DMS114 treated with DMSO at 0.1 percent for 48 hours (cell line): ENCODE measurements around the gene METTL8.

Experiments used
- DNase-seq: peaks from one replicate; lab custom pipeline; 2025; ENCODE audit not compliant: unreplicated experiment; lab: John Stamatoyannopoulos, UW

Gene METTL8, protein sequence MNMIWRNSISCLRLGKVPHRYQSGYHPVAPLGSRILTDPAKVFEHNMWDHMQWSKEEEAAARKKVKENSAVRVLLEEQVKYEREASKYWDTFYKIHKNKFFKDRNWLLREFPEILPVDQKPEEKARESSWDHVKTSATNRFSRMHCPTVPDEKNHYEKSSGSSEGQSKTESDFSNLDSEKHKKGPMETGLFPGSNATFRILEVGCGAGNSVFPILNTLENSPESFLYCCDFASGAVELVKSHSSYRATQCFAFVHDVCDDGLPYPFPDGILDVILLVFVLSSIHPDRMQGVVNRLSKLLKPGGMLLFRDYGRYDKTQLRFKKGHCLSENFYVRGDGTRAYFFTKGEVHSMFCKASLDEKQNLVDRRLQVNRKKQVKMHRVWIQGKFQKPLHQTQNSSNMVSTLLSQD

GRCh38 chr2:171433763-171434012 is at the start of gene METTL8:
Gene METTL8, minus strand, starts transcription at chr2:171433990. Its CDS starts 41,805 bp downstream, at chr2:171392185.
- DNase-seq, result no peak

GRCh38 chr2:171482877-171483276 is 49.1 kb upstream of the METTL8 start:
- no peak for DNase-seq

GRCh38 chr2:171482308-171482707 is 48.5 kb upstream of the METTL8 start:
- no peak for DNase-seq

DNA sequence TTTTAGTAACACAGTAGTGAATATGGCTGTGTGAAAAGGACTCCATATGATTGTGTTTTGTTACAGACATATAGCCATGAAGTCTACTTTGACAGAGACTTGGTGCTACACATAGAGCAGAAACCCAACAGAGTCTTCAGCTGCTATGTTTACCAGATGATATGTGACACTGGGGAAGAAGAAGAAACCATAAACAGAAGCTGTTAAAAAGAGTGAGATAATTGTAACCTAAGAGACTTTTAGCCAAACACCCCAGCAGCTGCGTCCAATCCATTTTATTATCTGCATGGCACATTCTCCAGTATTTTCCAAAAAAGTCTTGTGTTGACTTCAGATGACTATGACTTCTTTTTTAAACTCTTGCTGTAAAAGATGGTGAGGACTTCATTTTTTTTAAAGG is 47.1 kb upstream of the METTL8 start:
- no peak for DNase-seq

GRCh38 chr2:171479154-171479814 is 45.5 kb upstream of the METTL8 start:
- DNase-seq, result no peak

DNA sequence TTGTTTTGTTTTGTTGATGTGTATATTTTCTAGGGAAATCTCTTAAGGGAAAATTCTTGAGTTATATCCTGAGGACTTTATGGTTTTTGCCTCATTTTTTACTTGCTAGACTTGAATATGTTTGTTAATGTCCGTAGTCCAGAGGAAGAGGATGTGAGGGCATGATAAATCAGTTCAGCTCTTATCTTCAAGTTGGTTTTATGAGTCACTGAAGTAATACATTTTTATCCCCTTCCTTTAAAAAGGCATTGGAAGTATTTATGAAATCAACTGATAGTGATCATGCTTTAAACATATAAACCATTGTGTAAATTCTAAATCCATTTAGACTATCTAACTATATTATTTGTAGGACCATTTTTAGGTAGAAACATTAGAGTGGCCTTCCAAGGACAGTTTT is 44.6 kb upstream of the METTL8 start:
- DNase-seq, result no peak

DNA sequence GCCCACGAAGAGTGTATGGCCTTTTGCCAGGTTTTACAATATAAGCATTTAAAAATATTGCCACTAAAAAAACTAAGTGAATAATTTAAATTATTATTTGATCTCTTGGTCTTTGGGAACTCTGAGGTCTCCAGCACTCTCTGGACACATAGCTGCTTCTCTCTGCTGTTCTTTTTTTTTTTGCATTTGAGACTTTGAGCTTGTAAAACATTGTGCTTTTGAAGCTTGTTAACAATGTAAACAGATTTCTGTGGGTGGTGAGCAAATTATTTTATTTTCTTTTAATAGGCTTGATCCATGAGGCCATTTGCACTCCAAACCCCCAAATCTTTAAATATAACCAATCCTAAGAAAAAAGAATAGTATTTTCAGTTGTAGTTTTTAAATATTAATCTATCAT is 42.2 kb upstream of the METTL8 start:
- DNase-seq, result no peak

DNA sequence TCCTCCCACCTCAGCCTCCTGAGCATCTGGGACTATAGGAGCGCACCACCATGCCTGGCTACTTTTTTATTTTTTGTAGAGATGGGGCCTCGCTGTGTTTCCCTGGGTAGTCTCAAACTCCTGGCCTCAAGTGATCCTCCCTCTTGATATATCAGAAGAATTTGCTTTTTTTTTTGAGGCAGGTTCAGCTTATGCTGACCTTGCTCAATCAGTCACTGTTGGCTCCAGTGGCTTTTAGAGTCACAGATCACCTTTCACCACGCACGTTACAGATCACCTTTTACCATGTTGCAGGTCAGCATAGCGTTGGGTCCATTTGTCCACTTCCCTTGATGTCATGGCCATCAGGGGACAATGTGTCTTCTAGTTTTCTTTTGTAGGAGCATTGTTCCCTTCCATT is 36.3 kb upstream of the METTL8 start:
- no peak for DNase-seq

DNA sequence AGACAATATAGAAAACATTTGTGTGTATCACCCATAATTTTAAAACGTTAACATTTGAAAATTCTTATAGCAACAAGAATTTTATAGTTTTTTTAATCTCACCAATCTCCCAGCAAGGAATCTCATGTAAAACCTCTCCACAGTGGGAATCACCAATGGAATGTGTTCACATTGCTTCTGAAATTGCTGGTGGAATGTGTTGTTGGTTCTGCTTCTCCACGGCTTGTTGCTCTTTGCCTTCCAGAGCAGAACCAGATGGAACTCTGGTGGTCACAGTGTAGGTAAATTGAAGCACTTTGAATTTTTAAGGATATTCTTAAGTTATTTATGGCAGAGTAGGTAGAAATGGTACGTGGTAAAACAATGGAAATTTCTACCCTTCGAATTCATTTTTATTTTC is 35.4 kb upstream of the METTL8 start:
- DNase-seq, result no peak

GRCh38 chr2:171460537-171460936 is 26.7 kb upstream of the METTL8 start:
- no peak for DNase-seq

DNA sequence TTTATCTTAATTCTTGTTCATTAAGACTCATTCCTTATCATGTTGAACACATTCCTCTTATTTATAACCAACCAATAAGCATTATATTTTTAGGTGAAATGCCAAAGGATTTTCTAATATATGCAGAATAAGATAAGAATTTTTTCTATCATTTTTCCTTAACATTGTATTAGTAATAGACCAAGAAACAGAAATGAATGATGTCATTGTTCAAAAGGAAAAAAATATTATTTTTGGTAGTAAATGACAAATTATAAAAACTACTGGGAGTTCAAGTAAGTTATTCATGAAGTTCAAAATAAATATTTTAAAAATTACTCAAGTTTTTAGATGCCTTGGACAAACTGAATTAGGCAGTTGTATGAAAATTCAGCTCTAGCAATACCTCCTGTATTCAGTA is 25.7 kb upstream of the METTL8 start:
- no peak for DNase-seq

GRCh38 chr2:171452773-171453172 is 19.0 kb upstream of the METTL8 start:
- no peak for DNase-seq

- DNase-seq, result no peak
Observed at GRCh38 chr2:171451074-171451473, 17.3 kb upstream of the METTL8 start.

GRCh38 chr2:171447675-171448074 is 13.9 kb upstream of the METTL8 start:
- no peak for DNase-seq

DNA sequence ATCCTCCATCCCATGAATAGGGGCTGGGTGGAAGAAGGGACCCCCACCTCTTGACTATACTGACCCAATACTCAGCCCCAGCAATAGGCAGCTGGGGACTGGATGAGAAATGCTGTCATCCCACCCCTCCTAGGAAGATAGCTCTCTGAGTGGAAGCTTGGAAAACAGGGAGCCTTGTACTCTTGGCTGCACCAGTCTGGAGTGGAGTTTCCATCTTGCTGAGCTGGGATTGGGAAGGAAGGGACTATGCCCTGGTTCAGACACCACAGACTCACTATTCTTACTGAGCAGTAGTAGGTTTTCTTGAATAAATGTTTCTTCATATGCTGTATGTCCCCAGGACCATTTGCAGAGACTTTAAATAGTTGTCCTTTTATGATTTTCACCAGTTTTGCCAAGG is 7.7 kb upstream of the METTL8 start:
- no peak for DNase-seq

DNA sequence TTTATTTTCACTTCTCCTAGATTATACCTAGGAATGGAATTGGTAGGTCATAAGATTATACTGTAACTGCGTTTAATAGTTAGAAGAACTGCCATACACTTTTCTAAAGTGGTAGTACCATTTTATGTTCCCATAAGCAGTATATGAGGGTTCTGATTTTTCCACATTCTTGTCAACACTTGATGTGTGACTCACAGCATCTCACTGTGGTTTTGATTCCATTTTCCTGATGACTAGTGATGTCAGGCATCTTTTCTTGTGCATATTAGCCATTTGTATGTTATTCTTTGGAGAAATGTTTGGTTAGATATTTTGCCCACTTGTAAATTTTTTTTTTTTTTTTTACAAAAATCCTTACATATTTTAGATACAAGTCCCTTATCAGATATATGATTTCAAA is 2.5 kb upstream of the METTL8 start:
- DNase-seq, result no peak

DNA sequence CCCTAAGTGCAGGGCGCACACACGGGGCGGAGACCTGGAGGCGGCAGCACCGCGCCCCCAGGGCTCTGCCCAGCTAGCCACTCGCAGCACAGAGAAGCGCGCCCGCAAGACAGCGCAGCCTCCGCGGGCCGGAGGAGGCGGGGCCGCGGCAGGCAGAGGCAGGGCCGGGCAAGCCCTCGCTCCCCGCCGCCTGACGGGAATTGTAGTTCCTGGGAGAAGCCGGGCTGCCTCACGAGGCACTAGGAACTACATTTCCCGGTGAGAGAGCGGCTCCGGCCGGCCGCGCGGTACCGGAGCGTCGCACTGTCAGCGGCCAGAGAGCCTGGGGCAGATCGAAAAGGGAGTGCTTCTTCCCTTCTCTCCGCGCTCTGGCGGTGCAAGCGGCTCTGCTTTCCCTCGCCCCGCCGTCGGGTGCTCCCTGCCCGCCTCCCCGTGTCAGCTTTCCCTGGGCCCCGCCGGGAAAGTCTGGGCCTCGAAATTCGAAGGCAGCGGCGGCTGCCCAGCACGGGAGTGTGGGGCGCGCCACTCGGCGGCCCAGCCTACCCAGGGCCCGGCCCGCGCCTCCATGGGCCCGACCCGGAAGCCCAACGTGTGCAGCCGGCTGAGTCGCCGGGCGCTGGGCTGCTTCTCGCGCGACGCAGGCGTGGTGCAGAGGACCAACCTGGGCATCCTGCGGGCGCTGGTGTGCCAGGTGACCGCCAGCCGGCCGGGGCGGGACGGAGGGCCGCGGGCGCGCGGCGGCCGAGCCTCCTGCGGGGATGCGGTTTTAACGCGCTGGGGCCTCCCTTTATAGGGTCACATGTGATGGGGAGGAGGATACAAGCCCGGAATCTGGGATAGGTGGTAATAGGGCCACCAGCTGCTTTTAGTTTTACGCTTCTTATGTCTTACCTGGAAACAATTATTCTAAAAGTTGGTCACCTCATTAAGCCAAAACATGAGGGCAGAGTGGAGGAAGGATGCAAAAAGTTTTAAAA is 511 bp upstream of the METTL8 start, which contains the start of gene DCAF17:
TSS of gene DCAF17 (plus strand) at position 214 of the 977 bp plus-strand sequence. CDS start at position 566, 352 bp downstream.
- DNase-seq, result peak; percentile 81

DNA sequence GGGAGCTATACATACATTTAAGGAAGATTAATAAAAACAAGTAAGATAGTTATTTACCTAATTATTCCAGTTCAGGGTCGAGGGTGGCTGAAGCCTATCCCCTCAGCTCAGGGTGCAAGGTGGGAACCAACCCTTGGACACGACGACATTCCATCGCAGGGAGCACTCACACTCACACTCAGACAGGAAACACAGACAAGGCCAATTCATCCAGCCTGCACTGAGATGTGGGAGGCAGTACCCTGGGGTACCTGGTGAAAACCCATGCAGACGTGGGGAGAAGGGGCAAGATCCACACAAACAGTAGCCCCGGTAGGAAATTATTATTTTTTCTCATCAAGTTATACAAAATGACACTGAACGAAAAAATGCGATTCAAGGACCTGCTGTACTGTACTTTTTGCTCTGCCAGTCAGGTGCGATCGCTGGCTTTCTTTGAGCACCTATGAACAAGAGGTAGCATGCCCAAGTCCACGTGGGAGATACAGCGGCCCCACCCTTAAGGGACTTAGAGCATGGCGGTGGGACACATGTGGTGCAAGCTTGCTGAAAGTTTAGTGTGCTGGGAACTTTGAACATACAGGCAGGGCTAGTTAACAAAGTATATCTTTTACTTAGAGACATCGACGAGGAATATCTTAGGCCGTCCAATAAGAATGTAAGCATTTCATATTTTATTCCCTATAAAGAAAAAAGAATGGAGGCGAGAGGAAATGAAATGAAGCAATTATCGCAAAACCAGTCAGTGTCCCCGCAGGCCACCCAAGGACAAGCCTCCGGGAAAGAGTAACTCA is 624 bp downstream of the METTL8 start:
- peak; percentile 16 for DNase-seq

GRCh38 chr2:171432206-171432968 is 1.4 kb downstream of the METTL8 start:
- DNase-seq, result no peak

- no peak for DNase-seq
Observed at GRCh38 chr2:171431677-171432167, 2.1 kb downstream of the METTL8 start.
